ENCODE measurements around the gene ZDHHC1.

GRCh38 chr16:67384778-67385510 is 31.3 kb downstream of the ZDHHC1 start:
- no peak for TF ChIP-seq GATA2 (IDR thresholded peaks at IDR 0.05; ENCODE audit: low read depth, low read length)
- TF ChIP-seq GATA3 (IDR thresholded peaks at IDR 0.05; ENCODE audit: low read depth, low read length) = no peak
